HepG2 (cell line): Measurements from ENCODE around the gene ZPR1.

Experiments
- FOXP1 ChIP-seq, 2 experiments: fragments of 450-650 bp in 1 of 2; IDR thresholded peaks; 2 replicates each; pipeline ENCODE4 v1.6.1; 2017 to 2018; ENCODE audit warnings: antibody characterized with exemption in 1 of 2
- JUND ChIP-seq: sonication (generic); formaldehyde crosslinking; IDR thresholded peaks from 2 replicates; pipeline ENCODE4 v1.8.0; 2022; ENCODE audit warnings: mild to moderate bottlenecking, missing genetic modification reagents
- SMC3 ChIP-seq: IDR thresholded peaks from 2 replicates; pipeline ENCODE4 v1.6.1; 2011; ENCODE audit warnings: low read length, improper control_type of control experiment
- SNRNP70 ChIP-seq: fragments of 200-400 bp; formaldehyde crosslinking; IDR thresholded peaks from 2 replicates; pipeline ENCODE4 v1.6.1; 2017; ENCODE audit warnings: mild to moderate bottlenecking, low read depth, low read length, moderate library complexity
- SUZ12 ChIP-seq: fragments of 150-350 bp; IDR thresholded peaks from 2 replicates; pipeline ENCODE4 v1.6.1; 2014; ENCODE audit warnings: low read depth, low read length
- YY1 ChIP-seq: IDR thresholded peaks from 2 replicates; pipeline ENCODE4 v1.6.1; 2011; ENCODE audit warnings: low read length, low read depth, moderate library complexity, mild to moderate bottlenecking; ENCODE audit not compliant: insufficient read depth, insufficient replicate concordance
- ZFYVE20 ChIP-seq: sonication (generic); formaldehyde crosslinking; IDR thresholded peaks from 2 replicates; pipeline ENCODE4 v1.8.0; 2023; ENCODE audit warnings: low read depth, mild to moderate bottlenecking, moderate library complexity, missing genetic modification reagents, borderline replicate concordance
- ZNF296 ChIP-seq: sonication (generic); formaldehyde crosslinking; conservative IDR thresholded peaks from 2 replicates; pipeline ENCODE4 v1.5.0; 2020; ENCODE audit warnings: mild to moderate bottlenecking, missing genetic modification reagents
- ZNF512 ChIP-seq: sonication (generic); formaldehyde crosslinking; IDR thresholded peaks from 2 replicates; pipeline ENCODE4 v1.4.0; 2020; ENCODE audit warnings: mild to moderate bottlenecking, missing genetic modification reagents
- ZNF580 ChIP-seq: IDR thresholded peaks from 2 replicates; pipeline ENCODE4 v1.6.1; 2016; ENCODE audit warnings: low read depth, borderline replicate concordance

DNA sequence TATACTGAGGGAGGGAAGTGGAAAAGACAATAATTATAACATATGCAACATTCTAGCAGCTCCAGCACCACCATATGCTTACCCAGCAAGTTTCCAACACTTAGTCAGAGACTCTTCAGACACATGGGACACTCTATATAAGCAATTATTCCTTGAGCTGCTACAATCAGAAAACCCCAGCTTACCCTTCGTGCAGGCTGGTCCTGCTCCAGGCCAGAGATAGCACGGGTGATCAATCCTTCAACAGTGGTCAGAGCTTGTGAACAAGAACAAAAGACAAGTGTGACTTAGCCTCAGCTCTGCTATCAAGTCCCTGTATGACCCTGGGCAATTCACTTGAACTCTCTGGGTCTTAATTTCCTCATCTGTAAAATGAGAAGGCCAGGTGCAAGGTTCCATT lies 1.5 kb downstream of the ZPR1 start:
- TF ChIP-seq YY1 (no peak), ZFYVE20 (CRISPR knock-in tag) (no peak), SNRNP70 (no peak), ZNF296 (CRISPR knock-in tag) (no peak), JUND (CRISPR knock-in tag) (no peak), SUZ12 (no peak), ZNF580 (CRISPR knock-in tag) (no peak), ZNF512 (CRISPR knock-in tag) (no peak), FOXP1 (IDR thresholded peaks at IDR 0.05) (no peak), FOXP1 (CRISPR knock-in tag; IDR thresholded peaks at IDR 0.05) (no peak), SMC3 (no peak)
